Neural cell (in vitro differentiated cells): ENCODE data around the gene RXFP2.

Experiments
- CTCF ChIP-seq: fragments of 450-650 bp; IDR thresholded peaks from 2 replicates; pipeline ENCODE4 v1.5.1; 2014; ENCODE audit warnings: antibody characterized with exemption, mild to moderate bottlenecking, moderate library complexity; ENCODE audit not compliant: poor library complexity, severe bottlenecking
- EP300 ChIP-seq: fragments of 450-650 bp; conservative IDR thresholded peaks from 2 replicates; pipeline ENCODE4 v1.6.1; 2014; ENCODE audit warnings: antibody characterized with exemption, mild to moderate bottlenecking, moderate library complexity; ENCODE audit not compliant: poor library complexity, severe bottlenecking
- RAD21 ChIP-seq: fragments of 450-650 bp; conservative IDR thresholded peaks from 2 replicates; pipeline ENCODE4 v1.6.1; 2014; ENCODE audit warnings: antibody characterized with exemption, mild to moderate bottlenecking, moderate library complexity
- REST ChIP-seq: IDR thresholded peaks from 2 replicates; pipeline ENCODE4 v1.6.1; 2012; ENCODE audit warnings: borderline replicate concordance

- TF ChIP-seq CTCF (no peak), REST (no peak), RAD21 (no peak), EP300 (no peak)
These were observed 103.7 kb downstream of the RXFP2 start for GRCh38 chr13:31843044-31843443.
